Upper lobe of left lung (tissue), 6 donors: ENCODE data around the gene EAF1. TPM values are rescaled to one million over a fixed set of nuclear protein-coding genes. Genes with fewer than 3 reads are reported as not detected.

Experiments used
- ATAC-seq, 2 donors: fragments of 200-7000 bp; cut with Tn5 transposase; one replicate each; pipeline ENCODE4 v1.9.1; 2022; ENCODE audit warnings: mild to moderate bottlenecking in 2 of 2, moderate library complexity in 2 of 2; ENCODE audit not compliant: low FRiP score in 2 of 2
- DNase-seq, 2 donors: peaks; one replicate each; pipeline ENCODE4 v3.0.0-alpha.2; 2019 to 2020
- H3K27ac ChIP-seq, 4 donors: fragments of 200-600 bp; sonication (generic); one replicate each; pipeline ENCODE4 v1.5.1; 2016 to 2019
- H3K27me3 ChIP-seq, 4 donors: fragments of 200-600 bp; sonication (generic); one replicate each; pipeline ENCODE4 v1.5.1; 2017 to 2019
- H3K36me3 ChIP-seq, 4 donors: fragments of 200-600 bp; sonication (generic); one replicate each; pipeline ENCODE4 v1.5.1; 2016 to 2019
- H3K4me1 ChIP-seq, 4 donors: fragments of 200-600 bp; sonication (generic); one replicate each; pipeline ENCODE4 v1.5.1; 2018 to 2019
- H3K4me3 ChIP-seq, 4 donors: fragments of 200-600 bp; sonication (generic); one replicate each; pipeline ENCODE4 v1.5.1; 2017 to 2019; ENCODE audit warnings: mild to moderate bottlenecking in 2 of 4, moderate library complexity in 1 of 4
- H3K9me3 ChIP-seq, 4 donors: fragments of 200-600 bp; sonication (generic); one replicate each; pipeline ENCODE4 v1.5.1; 2018 to 2019
- CTCF ChIP-seq, 6 experiments: fragments of 450-650 bp in 4 of 6; fragments of 200-600 bp in 2 of 6; sonication (generic) in 2 of 6; IDR thresholded peaks; one replicate each; pipeline ENCODE4 v1.5.1; 2016 to 2019; ENCODE audit warnings: antibody characterized with exemption in 6 of 6
- EP300 ChIP-seq, 4 donors: sonication (generic); formaldehyde crosslinking; IDR thresholded peaks; one replicate each; pipeline ENCODE4 v1.5.1; 2017; ENCODE audit warnings: antibody characterized with exemption in 4 of 4, control low read depth in 2 of 4
- POLR2A ChIP-seq, 4 donors: fragments of 450-650 bp; IDR thresholded peaks; one replicate each; pipeline ENCODE4 v1.5.1; 2016 to 2017; ENCODE audit warnings: antibody characterized with exemption in 4 of 4, mild to moderate bottlenecking in 2 of 4
- POLR2AphosphoS5 ChIP-seq, 2 donors: sonication (generic); formaldehyde crosslinking; IDR thresholded peaks; one replicate each; pipeline ENCODE4 v1.5.1; 2017; ENCODE audit warnings: antibody characterized with exemption in 2 of 2
- WGBS, 2 donors: methylation state at CpG; one replicate each; pipeline ENCODE4 v1.1.5; 2017 to 2018; 5-methylcytosine and 5-hydroxymethylcytosine counted together
- total RNA-seq, 6 donors: library from RNA; depleted of rRNA in 4 of 6; stranded (reverse); fragments of >200 nt in 4 of 6; gene quantifications; one replicate each; pipeline versions ENCODE4 v1.1.0 to v1.2.1, GENCODE V29; 2016 to 2021
- donor health status: DM: no; HTN: no; CAD: no; lungs with moderate emphysema.
- donor health status: DM: no; HTN: yes; CAD: no; lungs with severe emphysema.

EAF1 gene
- total RNA-seq, 6 donors from 2014 or later = 21.1 to 45.1 (median 31.7) TPM

DNA sequence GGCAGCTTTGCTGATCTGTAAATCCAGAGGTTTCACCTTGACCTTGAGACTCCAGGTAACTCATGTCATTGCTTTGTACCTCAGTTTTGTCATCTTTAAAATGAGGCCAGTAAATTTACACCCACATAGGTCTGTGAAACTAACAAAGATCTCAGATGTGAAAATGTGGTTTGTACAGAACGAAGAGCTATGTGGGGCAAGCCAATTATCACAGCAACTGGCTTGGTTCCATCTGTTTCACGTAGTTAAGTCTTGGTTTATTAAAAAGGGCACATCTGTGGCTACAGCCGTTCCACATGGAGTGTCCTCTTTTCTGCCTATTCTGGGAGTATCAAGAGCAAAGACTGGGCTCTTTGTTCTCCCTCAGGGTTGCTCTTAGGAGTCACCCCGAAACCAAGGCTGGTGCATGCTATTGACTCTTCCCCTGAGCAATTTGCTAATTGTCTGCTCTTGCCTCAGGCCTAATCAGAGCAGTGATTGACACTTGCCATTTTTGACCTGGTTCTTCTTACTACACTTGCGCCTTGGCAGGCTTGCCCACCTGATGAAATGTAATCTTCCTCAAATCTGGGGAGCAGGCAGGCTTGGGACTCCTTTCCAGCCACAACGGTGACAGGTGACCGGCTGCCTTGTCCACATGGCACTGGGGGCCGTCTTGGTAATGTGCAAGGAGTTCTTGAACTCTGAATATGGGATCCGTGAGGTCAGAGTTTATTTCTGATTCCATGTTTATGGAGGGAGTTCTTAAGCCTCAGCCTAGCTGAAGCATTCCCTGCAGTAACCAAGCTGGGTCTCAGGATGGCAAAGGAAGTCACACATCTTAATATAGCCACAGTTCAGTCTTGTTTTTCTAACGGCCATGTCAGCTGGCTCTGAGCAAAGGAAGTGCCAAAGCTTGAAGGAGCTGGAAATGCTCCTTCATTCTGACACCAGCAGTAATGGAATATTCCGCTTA is 40.1 kb downstream of the EAF1 start:
- Histone ChIP-seq H3K36me3 (no peaks in the 10 kb centered on the region), H3K4me3 (no peak overlapping the region), H3K9me3 (no peaks in the 10 kb centered on the region), H3K4me1 (no peaks in the 10 kb centered on the region), H3K27me3 (no peaks in the 10 kb centered on the region), H3K27ac (no peak overlapping the region)
- ATAC-seq = no peak
- DNase-seq = no peak
- TF ChIP-seq POLR2AphosphoS5 (IDR thresholded peaks at IDR 0.05) = no peak
- TF ChIP-seq EP300 (IDR thresholded peaks at IDR 0.05) = no peak
- no peak for TF ChIP-seq CTCF (IDR thresholded peaks at IDR 0.05)
- no peak for TF ChIP-seq POLR2A (IDR thresholded peaks at IDR 0.05)
- WGBS, 2 donors = 78 to 87% methylated on average over 10 to 11 of the region's 11 CpGs

DNA sequence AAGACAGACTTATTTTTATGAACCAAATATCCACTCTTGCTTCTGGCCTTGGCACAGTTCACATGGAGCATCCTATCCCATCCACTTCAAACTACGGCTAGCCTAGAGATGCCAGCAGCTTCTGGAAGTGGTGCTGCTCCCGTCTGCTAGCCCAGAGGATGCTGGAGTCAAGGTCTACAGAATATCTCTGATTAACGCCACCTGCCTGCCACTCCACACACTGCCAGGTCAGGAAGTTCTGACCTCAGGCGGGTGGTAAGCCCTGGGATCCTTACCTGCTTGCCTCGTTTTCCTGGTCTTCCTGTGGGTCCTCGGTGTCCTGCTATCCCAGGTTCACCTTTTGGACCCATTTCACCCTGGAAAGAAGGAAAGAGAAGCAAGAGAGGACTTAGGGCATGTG is 42.9 kb downstream of the EAF1 start:
- no peak overlapping the region for H3K4me3 ChIP-seq
- no peaks in the 10 kb centered on the region for H3K4me1 ChIP-seq
- no peak for ATAC-seq
- no peaks in the 10 kb centered on the region for H3K9me3 ChIP-seq
- TF ChIP-seq POLR2A (IDR thresholded peaks at IDR 0.05) (no peak), POLR2AphosphoS5 (IDR thresholded peaks at IDR 0.05) (no peak), EP300 (IDR thresholded peaks at IDR 0.05) (no peak), CTCF (IDR thresholded peaks at IDR 0.05) (no peak)
- WGBS, 2 donors = 84 to 93% methylated on average over 6 of the region's 6 CpGs
- H3K27ac ChIP-seq = no peak overlapping the region
- no peaks in the 10 kb centered on the region for H3K36me3 ChIP-seq
- no peaks in the 10 kb centered on the region for H3K27me3 ChIP-seq
- no peak for DNase-seq

DNA sequence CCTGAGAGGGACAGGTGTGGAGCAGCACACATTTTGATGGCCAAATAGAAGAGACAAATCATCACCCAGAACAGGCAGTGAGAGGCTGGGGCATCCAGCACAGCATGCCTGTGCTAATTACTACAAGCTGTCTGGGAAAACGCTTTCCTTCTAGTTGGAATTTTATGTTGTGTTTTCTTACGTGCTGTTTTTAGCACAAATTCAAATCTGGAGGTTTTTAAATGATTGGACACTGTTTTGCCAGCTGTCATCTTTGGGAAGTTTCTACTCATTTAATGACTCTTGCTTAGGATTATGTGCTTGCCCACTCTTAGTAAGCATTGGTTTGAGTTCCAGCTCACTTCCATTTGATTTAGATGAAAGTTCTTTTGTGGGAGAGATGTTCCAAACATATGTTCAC is 43.5 kb downstream of the EAF1 start:
- no peak overlapping the region for H3K27ac ChIP-seq
- TF ChIP-seq EP300 (IDR thresholded peaks at IDR 0.05) (no peak), CTCF (IDR thresholded peaks at IDR 0.05) (no peak), POLR2AphosphoS5 (IDR thresholded peaks at IDR 0.05) (no peak), POLR2A (IDR thresholded peaks at IDR 0.05) (no peak)
- no peaks in the 10 kb centered on the region for H3K9me3 ChIP-seq
- no peak for DNase-seq
- H3K27me3 ChIP-seq = no peaks in the 10 kb centered on the region
- H3K4me1 ChIP-seq = no peaks in the 10 kb centered on the region
- no peaks in the 10 kb centered on the region for H3K36me3 ChIP-seq
- no peak for ATAC-seq
- H3K4me3 ChIP-seq = no peak overlapping the region
- 91 to 93% methylated on average over 2 of the region's 2 CpGs for WGBS, 2 donors

GRCh38 chr3:15471861-15472260 is 44.5 kb downstream of the EAF1 start:
- WGBS, 2 donors = 77 to 80% methylated on average over 3 of the region's 3 CpGs
- H3K36me3 ChIP-seq = no peaks in the 10 kb centered on the region
- H3K27ac ChIP-seq = no peak overlapping the region
- no peaks in the 10 kb centered on the region for H3K4me1 ChIP-seq
- no peaks in the 10 kb centered on the region for H3K9me3 ChIP-seq
- no peak overlapping the region for H3K4me3 ChIP-seq
- TF ChIP-seq POLR2AphosphoS5 (IDR thresholded peaks at IDR 0.05) (no peak), EP300 (IDR thresholded peaks at IDR 0.05) (no peak), CTCF (IDR thresholded peaks at IDR 0.05) (no peak), POLR2A (IDR thresholded peaks at IDR 0.05) (no peak)
- DNase-seq = no peak
- H3K27me3 ChIP-seq = no peaks in the 10 kb centered on the region
- no peak for ATAC-seq
